Activated CD4-positive, alpha-beta T cell treated with anti-CD3 and anti-CD28 coated beads for 36 hours (primary cell): ENCODE results near the gene WAPL. TPM values are rescaled to one million over a fixed set of nuclear protein-coding genes. Genes with fewer than 3 reads are reported as not detected.
A peak's percentile ranks its signal among the peaks of the same experiment; 100 is the strongest.

Experiments used
- ATAC-seq: fragments of 200-7000 bp; cut with Tn5 transposase; one replicate; pipeline ENCODE4 v1.10.0; 2021; ENCODE audit warnings: mild to moderate bottlenecking, moderate library complexity
- CTCF ChIA-PET: fragments of 350-600 bp; sonication (Branson Sonifier 250); formaldehyde crosslinking; loops from one replicate; lab custom pipeline; 2021; ENCODE audit warnings: antibody characterized with exemption; lab: Charles Lee
- POLR2A ChIA-PET: fragments of 350-600 bp; sonication (Branson Sonifier 250); formaldehyde crosslinking; loops from one replicate; lab custom pipeline; 2021; ENCODE audit warnings: antibody characterized with exemption, inconsistent platforms; lab: Charles Lee
- DNase-seq: peaks from one replicate; pipeline ENCODE4 v3.0.0-alpha.2; 2020
- H3K27ac Mint-ChIP-seq: one replicate; pipeline ENCODE4 v1.8.0; 2021; ENCODE audit warnings: mixed read lengths
- H3K27me3 Mint-ChIP-seq: one replicate; pipeline ENCODE4 v1.8.0; 2021; ENCODE audit warnings: mixed read lengths
- H3K36me3 Mint-ChIP-seq: one replicate; pipeline ENCODE4 v1.8.0; 2021; ENCODE audit warnings: low read depth, mixed read lengths
- H3K4me1 Mint-ChIP-seq: one replicate; pipeline ENCODE4 v1.8.0; 2021; ENCODE audit warnings: mixed read lengths
- H3K4me3 Mint-ChIP-seq: one replicate; pipeline ENCODE4 v1.8.0; 2021; ENCODE audit warnings: mild to moderate bottlenecking, moderate library complexity, mixed read lengths
- H3K9me3 Mint-ChIP-seq: one replicate; pipeline ENCODE4 v1.8.0; 2021; ENCODE audit warnings: low read depth, mixed read lengths
- intact Hi-C, 2 experiments: fragments of 100-400 bp; cut with DNase I in 1 of 2; cut with micrococcal nuclease in 1 of 2; formaldehyde crosslinking; loops; one replicate each; pipeline versions ENCODE4 v1.14.2 to v1.15.1; 2022 to 2024; cut with DNase I, micrococcal nuclease
- total RNA-seq, 2 experiments: library from RNA; stranded (reverse); gene quantifications; one replicate each; pipeline ENCODE4 v1.2.3, GENCODE V29; 2021

WAPL gene
- total RNA-seq, 2 experiments from 2014 or later: 37.4 to 43.2 TPM

DNA sequence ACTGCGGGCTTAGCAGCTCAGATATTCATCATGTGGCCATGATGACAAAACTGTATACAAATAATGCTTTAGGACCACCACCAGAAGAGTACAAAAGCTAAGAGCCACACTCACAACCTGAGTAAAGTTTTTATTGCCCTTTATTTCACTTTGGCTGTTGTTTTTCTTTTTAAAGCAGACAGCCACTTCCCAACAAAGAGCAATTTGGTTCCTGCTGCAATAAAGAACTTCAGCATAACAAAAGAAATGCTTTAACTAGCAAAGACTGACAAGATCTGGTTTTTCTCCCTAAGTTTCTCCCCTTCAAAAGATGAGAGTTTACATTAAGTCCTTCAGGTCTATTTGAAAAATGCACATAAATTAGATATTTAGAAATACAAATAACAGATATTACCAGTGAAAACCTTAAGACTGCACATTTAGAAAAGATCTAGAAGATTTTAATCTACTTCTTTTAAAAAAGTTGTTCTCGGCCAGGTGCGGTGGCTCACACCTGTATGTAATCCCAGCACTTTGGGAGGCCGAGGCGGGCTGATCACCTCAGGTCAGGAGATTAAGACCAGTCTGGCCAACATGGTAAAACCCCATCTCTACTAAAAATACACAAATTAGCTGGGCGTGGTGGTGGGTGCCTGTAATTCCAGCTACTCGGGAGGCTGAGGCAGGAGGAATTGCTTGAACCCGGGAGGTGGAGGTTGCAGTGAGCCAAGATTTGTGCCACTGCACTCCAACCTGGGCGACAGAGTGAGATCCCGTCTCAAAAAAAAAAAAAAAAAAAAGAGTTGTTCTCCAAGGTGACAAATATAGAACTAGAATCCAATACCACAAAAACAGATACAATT is 59.4 kb downstream of the WAPL start:
- POLR2A ChIA-PET: no interaction called here
- H3K36me3 Mint-ChIP-seq: peaks cover 39% of the 10 kb centered on the region
- no peak overlapping the region for H3K27ac Mint-ChIP-seq

DNA sequence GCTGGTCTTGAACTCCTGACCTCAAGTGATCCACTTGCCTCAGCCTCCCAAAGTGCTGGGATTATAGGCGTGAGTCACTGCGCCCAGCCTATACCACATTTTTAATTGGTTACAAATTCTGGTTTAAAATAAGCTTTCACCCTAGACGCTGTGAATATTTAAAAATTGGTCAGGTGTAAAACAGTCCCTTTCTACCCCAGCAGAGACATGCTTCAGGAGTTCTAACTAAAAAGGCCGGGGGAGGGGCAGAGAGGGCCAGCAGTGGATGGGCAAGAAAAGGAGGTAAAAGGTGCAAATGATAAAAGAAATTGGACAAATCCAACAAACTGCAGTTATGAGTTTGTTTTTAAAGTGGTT is 70.0 kb downstream of the WAPL start:
- no peak for DNase-seq
- ATAC-seq: no peak
- no peaks in the 10 kb centered on the region for H3K27me3 Mint-ChIP-seq
- no peak overlapping the region for H3K4me3 Mint-ChIP-seq
- ChIA-PET CTCF (no interaction called here), POLR2A (interaction anchor here (0.6 kb wide), 1 partner anchor 20 kb away, joined by 3 read pairs; no protein-coding TSS in a partner anchor)
- no peak overlapping the region for H3K27ac Mint-ChIP-seq
- intact Hi-C loops: no loop called here
- peaks cover 59% of the 10 kb centered on the region for H3K36me3 Mint-ChIP-seq
- H3K4me1 Mint-ChIP-seq: peaks cover 25% of the 10 kb centered on the region
- no peaks in the 10 kb centered on the region for H3K9me3 Mint-ChIP-seq

More for the DNA sequence above, 59.4 kb downstream of the WAPL start:
- Mint-ChIP-seq H3K4me3 (no peak overlapping the region), H3K4me1 (no peaks in the 10 kb centered on the region), H3K27me3 (no peaks in the 10 kb centered on the region), H3K9me3 (no peaks in the 10 kb centered on the region)
- DNase-seq (no peak), ATAC-seq (no peak)
- CTCF ChIA-PET: interaction anchor here (1.2 kb wide), 1 partner anchor 66 kb away, joined by 3 read pairs; no protein-coding TSS in a partner anchor
- intact Hi-C loops: no loop called here

DNA sequence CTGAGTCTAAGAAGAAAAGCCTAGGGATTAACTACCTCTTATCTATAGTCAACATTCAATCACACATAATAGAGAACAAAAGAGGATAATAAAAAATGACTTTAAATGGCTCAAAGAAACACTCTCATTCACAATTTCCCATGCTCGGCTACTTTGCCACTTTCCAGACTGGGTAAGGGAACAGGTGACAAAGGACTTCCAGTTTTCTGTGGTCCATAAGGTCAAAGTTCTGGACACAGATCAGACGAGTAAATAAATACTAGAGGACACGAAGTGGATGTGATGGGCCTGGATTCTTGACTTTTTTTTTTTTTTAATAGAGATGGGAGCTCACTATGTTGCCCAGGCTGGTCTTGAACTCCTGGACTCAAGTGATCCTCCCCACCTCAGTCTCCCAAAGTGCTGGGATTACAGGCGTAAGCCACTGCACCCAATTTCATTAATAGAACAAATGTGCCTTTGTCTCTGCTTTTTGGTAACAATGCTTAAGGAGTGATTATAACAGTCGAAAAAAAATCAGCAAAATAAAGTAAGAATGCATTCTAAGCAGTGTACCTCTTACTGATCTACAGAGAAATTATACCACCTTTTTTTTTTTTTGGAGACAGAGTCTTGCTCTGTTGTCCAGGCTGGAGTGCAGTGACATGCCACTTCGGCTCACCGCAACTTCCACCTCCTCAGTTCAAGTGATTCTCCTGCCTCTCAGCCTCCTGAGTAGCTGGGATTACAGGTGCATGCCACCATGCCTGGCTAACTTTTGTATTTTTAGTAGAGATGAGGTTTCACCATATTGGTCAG is 70.6 kb downstream of the WAPL start:
- ChIA-PET CTCF (no interaction called here), POLR2A (interaction anchor here (0.6 kb wide), 1 partner anchor 19 kb away, joined by 3 read pairs; no protein-coding TSS in a partner anchor)
- no peaks in the 10 kb centered on the region for H3K27me3 Mint-ChIP-seq
- no peak overlapping the region for H3K27ac Mint-ChIP-seq
- intact Hi-C loops: no loop called here
- peaks cover 29% of the 10 kb centered on the region for H3K4me1 Mint-ChIP-seq
- DNase-seq (no peak), ATAC-seq (no peak)
- no peaks in the 10 kb centered on the region for H3K9me3 Mint-ChIP-seq
- H3K4me3 Mint-ChIP-seq: no peak overlapping the region
- H3K36me3 Mint-ChIP-seq: peaks cover 59% of the 10 kb centered on the region

DNA sequence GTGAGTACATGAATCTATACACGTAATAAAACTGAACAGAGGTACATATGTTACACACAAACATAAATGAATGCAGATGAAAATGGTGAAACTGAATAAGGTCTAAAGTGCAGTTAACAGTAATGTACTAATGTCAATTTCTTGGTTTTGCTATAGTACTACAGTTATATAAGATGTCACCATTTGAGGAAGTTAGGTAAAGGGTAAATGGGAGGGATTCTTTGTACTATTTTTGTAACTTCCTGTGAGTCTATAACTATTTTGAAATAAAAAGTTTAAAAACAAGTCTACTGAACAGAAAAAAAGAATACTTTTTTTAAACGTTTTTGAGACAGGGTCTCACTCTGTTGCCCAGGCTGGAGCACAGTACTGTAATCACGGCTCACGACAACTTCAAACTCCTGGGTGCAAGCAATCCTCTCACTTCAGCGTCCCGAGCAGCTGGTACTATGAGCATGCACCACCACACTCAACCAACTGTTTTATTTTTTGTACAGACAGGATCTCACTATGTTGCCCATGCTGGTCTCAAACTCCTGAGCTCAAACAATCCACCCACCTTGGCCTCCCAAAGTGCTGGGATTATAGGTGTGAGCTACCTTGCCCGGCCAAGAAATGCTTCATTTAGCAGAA is 71.5 kb downstream of the WAPL start:
- no peaks in the 10 kb centered on the region for H3K27me3 Mint-ChIP-seq
- CTCF ChIA-PET: no interaction called here
- DNase-seq: no peak
- H3K27ac Mint-ChIP-seq: no peak overlapping the region
- H3K4me1 Mint-ChIP-seq: peaks cover 29% of the 10 kb centered on the region
- ATAC-seq: no peak
- H3K36me3 Mint-ChIP-seq: peaks cover 56% of the 10 kb centered on the region
- POLR2A ChIA-PET: no interaction called here
- intact Hi-C loops: no loop called here
- no peak overlapping the region for H3K4me3 Mint-ChIP-seq
- H3K9me3 Mint-ChIP-seq: no peaks in the 10 kb centered on the region

- intact Hi-C loops: loop anchor here (2.0 kb wide), 2 partner anchors 23 to 47 kb away; no protein-coding TSS in a partner anchor
- no peaks in the 10 kb centered on the region for H3K9me3 Mint-ChIP-seq
- H3K36me3 Mint-ChIP-seq: peaks cover 68% of the 10 kb centered on the region
- no peak for DNase-seq
- CTCF ChIA-PET: interaction anchor here (0.6 to 1.2 kb wide), 3 partner anchors 9 to 41 kb away, joined by 3 to 5 read pairs (median 3); no protein-coding TSS in a partner anchor
- POLR2A ChIA-PET: interaction anchor here (1.4 kb wide), 1 partner anchor 47 kb away, joined by 5 read pairs; no protein-coding TSS in a partner anchor
- peak overlapping the region; percentile 73 for H3K27ac Mint-ChIP-seq
- ATAC-seq: no peak
- no peaks in the 10 kb centered on the region for H3K27me3 Mint-ChIP-seq
- peaks cover 29% of the 10 kb centered on the region for H3K4me1 Mint-ChIP-seq
- no peak overlapping the region for H3K4me3 Mint-ChIP-seq
These were observed 74.2 kb downstream of the WAPL start for GRCh38 chr10:86447432-86447831.

GRCh38 chr10:86446987-86447386 is 74.6 kb downstream of the WAPL start:
- CTCF ChIA-PET: interaction anchor here (0.6 to 1.2 kb wide), 3 partner anchors 9 to 41 kb away, joined by 3 to 5 read pairs (median 3); no protein-coding TSS in a partner anchor
- Mint-ChIP-seq H3K36me3 (peaks cover 69% of the 10 kb centered on the region), H3K4me3 (no peak overlapping the region), H3K4me1 (peaks cover 30% of the 10 kb centered on the region), H3K27ac (peak overlapping the region; percentile 73), H3K9me3 (no peaks in the 10 kb centered on the region), H3K27me3 (no peaks in the 10 kb centered on the region)
- intact Hi-C loops: loop anchor here (2.0 kb wide), 2 partner anchors 24 to 46 kb away; no protein-coding TSS in a partner anchor
- ATAC-seq (peak; percentile 47), DNase-seq (no peak)
- POLR2A ChIA-PET: interaction anchor here (1.4 kb wide), 1 partner anchor 47 kb away, joined by 5 read pairs; no protein-coding TSS in a partner anchor

DNA sequence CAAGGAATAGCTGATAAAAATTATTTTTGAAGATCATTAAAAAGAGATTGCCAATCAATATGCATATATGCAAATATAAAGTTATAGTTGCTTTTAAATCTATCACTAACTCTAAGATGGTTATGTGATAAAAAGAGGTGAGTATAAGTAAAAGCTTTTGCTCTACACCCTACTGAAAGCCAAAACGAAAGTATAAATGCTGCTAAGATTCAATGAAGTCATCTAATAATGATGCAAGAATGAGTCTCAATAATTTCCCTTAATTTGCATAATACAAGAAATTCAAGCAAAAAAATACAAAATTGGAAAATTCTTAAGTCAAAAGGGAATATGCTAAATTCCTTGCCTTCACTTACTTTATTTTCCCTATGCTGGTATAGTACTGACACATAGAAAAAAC is 75.2 kb downstream of the WAPL start:
- DNase-seq (no peak), ATAC-seq (no peak)
- Mint-ChIP-seq H3K4me1 (peaks cover 36% of the 10 kb centered on the region), H3K27me3 (no peaks in the 10 kb centered on the region), H3K4me3 (no peak overlapping the region), H3K27ac (peak overlapping the region; percentile 52), H3K9me3 (no peaks in the 10 kb centered on the region), H3K36me3 (peaks cover 69% of the 10 kb centered on the region)
- ChIA-PET POLR2A (interaction anchor here (1.4 kb wide), 1 partner anchor 46 kb away, joined by 5 read pairs; no protein-coding TSS in a partner anchor), CTCF (interaction anchor here (0.9 to 1.2 kb wide), 2 partner anchors 8 to 12 kb away, joined by 3 to 5 read pairs; no protein-coding TSS in a partner anchor)
- intact Hi-C loops: loop anchor here (2.0 kb wide), 2 partner anchors 24 to 46 kb away; no protein-coding TSS in a partner anchor

DNA sequence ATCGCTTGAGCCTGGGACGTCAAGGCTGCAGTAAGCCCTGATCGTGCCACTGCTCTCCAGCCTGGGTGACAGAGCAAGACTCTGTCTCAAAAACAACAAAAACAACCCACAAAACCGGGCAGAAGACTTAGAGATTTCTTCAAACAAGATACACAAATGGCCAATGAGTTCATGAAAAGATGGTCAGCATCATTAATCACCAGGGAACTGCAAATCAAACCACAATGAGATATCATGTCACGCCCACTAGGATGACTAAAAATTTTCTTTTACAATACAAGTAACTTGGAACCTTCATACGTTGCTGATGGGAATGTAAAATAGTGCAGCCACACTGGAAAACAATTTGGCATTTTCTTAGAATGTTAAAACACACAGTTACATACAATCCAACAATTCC is 77.7 kb downstream of the WAPL start:
- Mint-ChIP-seq H3K9me3 (no peaks in the 10 kb centered on the region), H3K4me1 (peaks cover 39% of the 10 kb centered on the region), H3K27ac (no peak overlapping the region), H3K4me3 (no peak overlapping the region), H3K27me3 (no peaks in the 10 kb centered on the region), H3K36me3 (peaks cover 63% of the 10 kb centered on the region)
- ChIA-PET POLR2A (no interaction called here), CTCF (no interaction called here)
- ATAC-seq: no peak
- intact Hi-C loops: no loop called here
- DNase-seq: no peak

GRCh38 chr10:86443069-86443468 is 78.5 kb downstream of the WAPL start:
- CTCF ChIA-PET: interaction anchor here (0.7 kb wide), 1 partner anchor 301 kb away, joined by 3 read pairs; no protein-coding TSS in a partner anchor
- POLR2A ChIA-PET: no interaction called here
- Mint-ChIP-seq H3K27me3 (no peaks in the 10 kb centered on the region), H3K36me3 (peaks cover 65% of the 10 kb centered on the region), H3K4me3 (no peak overlapping the region), H3K27ac (no peak overlapping the region), H3K9me3 (no peaks in the 10 kb centered on the region), H3K4me1 (peaks cover 40% of the 10 kb centered on the region)
- intact Hi-C loops: no loop called here
- DNase-seq (no peak), ATAC-seq (no peak)

DNA sequence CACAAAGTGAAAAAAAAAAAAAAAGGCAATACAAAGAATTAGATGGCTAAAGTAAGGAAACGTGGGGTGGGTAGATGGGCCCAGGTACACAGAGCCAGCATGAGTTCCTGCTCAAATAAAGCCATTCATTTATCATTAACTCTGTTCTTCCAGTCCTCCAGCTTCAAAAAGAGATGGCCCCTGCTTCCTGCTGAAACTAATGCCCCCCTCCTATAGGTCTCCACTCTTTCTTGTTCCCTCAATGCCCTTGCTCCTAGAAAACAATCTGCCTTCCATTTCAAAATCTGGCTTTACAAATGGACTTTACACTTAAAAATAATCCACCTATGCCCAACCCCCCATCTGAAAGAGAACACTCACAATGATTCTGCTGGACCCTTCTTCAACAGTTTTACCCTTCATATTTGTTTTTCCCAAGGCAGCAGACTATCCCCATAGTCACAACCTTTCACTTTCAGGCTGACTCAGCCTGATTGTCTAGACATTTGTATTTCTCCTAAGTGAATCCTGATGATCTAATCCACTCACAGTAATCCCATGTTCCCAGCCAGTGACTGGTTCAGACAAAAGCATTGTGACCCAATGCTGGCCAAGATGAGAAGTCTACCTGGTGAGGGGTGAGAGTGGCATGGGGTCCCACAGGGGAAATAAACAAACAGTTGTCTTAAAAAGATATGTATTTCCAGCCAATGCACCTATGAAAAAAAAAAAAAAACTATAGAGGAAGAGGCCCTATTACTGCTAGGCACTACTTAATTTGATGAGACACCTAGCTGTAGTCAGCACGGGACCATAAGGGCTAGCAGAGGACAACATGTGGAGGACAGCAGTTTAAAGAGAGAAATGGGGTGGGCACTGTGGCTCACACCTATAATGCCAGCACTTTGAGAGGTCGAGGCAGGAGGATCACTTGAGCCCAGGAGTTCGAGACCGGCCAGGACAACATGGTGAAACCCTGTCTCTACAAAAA is 80.4 kb downstream of the WAPL start:
- no peaks in the 10 kb centered on the region for H3K9me3 Mint-ChIP-seq
- peaks cover 66% of the 10 kb centered on the region for H3K36me3 Mint-ChIP-seq
- ChIA-PET POLR2A (no interaction called here), CTCF (interaction anchor here (0.6 to 0.9 kb wide), 2 partner anchors 30 to 41 kb away, joined by 3 read pairs; no protein-coding TSS in a partner anchor)
- H3K4me1 Mint-ChIP-seq: peaks cover 28% of the 10 kb centered on the region
- H3K27me3 Mint-ChIP-seq: no peaks in the 10 kb centered on the region
- no peak overlapping the region for H3K4me3 Mint-ChIP-seq
- ATAC-seq (peak; percentile 58), DNase-seq (no peak)
- intact Hi-C loops: no loop called here
- peak overlapping the region; percentile 79 for H3K27ac Mint-ChIP-seq
